Ovary (tissue), 3 donors: Measurements from ENCODE around the gene CD151.

Experiments
- CTCF ChIP-seq, 3 donors: fragments of 450-650 bp in 2 of 3; fragments of 200-600 bp in 1 of 3; IDR thresholded peaks; one replicate each; pipeline versions ENCODE4 v1.5.1 to v1.8.0; 2016 to 2022; ENCODE audit warnings: antibody characterized with exemption in 3 of 3, mild to moderate bottlenecking in 1 of 3
- POLR2A ChIP-seq: fragments of 450-650 bp; IDR thresholded peaks from one replicate; pipeline ENCODE4 v1.6.1; 2017; ENCODE audit warnings: antibody characterized with exemption, mild to moderate bottlenecking, moderate library complexity
- donor health status: DM: no; HTN: no; CAD: no.

GRCh38 chr11:846496-847098 lies 13.8 kb downstream of the CD151 start:
- TF ChIP-seq CTCF (IDR thresholded peaks at IDR 0.05) (no peak), POLR2A (no peak)
